DMS53 treated with DMSO at 0.1 percent for 48 hours (cell line): ENCODE results near the gene SLC9A9.

Experiments used
- DNase-seq: peaks from one replicate; lab custom pipeline; 2025; ENCODE audit not compliant: unreplicated experiment; lab: John Stamatoyannopoulos, UW

Gene SLC9A9

GRCh38 chr3:143232981-143233380, 615.3 kb downstream of the SLC9A9 start:
- no peak for DNase-seq

GRCh38 chr3:143228405-143228804, 619.9 kb downstream of the SLC9A9 start:
- no peak for DNase-seq

GRCh38 chr3:143226678-143227291, 621.5 kb downstream of the SLC9A9 start:
- DNase-seq, result peak; percentile 17

- DNase-seq, result no peak
These were observed 623.6 kb downstream of the SLC9A9 start for GRCh38 chr3:143224716-143225115.

GRCh38 chr3:143222981-143223380, 625.3 kb downstream of the SLC9A9 start:
- DNase-seq, result no peak

GRCh38 chr3:143222505-143222904, 625.8 kb downstream of the SLC9A9 start:
- no peak for DNase-seq

GRCh38 chr3:143221446-143221845, 626.8 kb downstream of the SLC9A9 start:
- no peak for DNase-seq

- DNase-seq, result no peak
These were observed 627.5 kb downstream of the SLC9A9 start for GRCh38 chr3:143220741-143221140.

- DNase-seq, result no peak
These were observed 630.0 kb downstream of the SLC9A9 start for GRCh38 chr3:143218166-143218835.

GRCh38 chr3:143217283-143217682, 631.0 kb downstream of the SLC9A9 start:
- DNase-seq, result no peak

GRCh38 chr3:143216709-143217182, 631.5 kb downstream of the SLC9A9 start:
- no peak for DNase-seq
